ENCODE results near the gene KPNB1. TPM values are rescaled to one million over a fixed set of nuclear protein-coding genes. Genes with fewer than 3 reads are reported as not detected.

Gene KPNB1
- total RNA-seq, 6 donors from 2014 or later, result 162 to 223 (median 175) TPM

GRCh38 chr17:47620503-47621245 is 29.0 kb upstream of the KPNB1 start:
- Histone ChIP-seq H3K4me1 (no peaks in the 10 kb centered on the region), H3K27ac (no peak overlapping the region), H3K4me3 (no peak overlapping the region), H3K27me3 (no peaks in the 10 kb centered on the region), H3K9me3 (no peaks in the 10 kb centered on the region), H3K36me3 (peaks cover 22 to 95% (median 58%) of the 10 kb centered on the region in 4 donors)
- TF ChIP-seq POLR2A (IDR thresholded peaks at IDR 0.05), result no peak
- TF ChIP-seq POLR2AphosphoS5 (IDR thresholded peaks at IDR 0.05), result no peak
- no peak for TF ChIP-seq EP300 (IDR thresholded peaks at IDR 0.05)
- TF ChIP-seq CTCF (IDR thresholded peaks at IDR 0.05), result no peak
- WGBS, 2 donors, result 89 to 91% methylated on average over 3 of the region's 3 CpGs
- ATAC-seq (ENCODE audit: low FRiP score in 2 of 2) (no peak), DNase-seq (no peak)

GRCh38 chr17:47621293-47622179 is 28.2 kb upstream of the KPNB1 start:
- H3K27ac ChIP-seq, result peak overlapping the region in 1 of 4 donors; percentile 27
- no peaks in the 10 kb centered on the region for H3K4me1 ChIP-seq
- no peak for DNase-seq
- WGBS, 2 donors, result 78 to 87% methylated on average over 9 of the region's 9 CpGs
- ATAC-seq (ENCODE audit: low FRiP score in 2 of 2), result peak in 1 of 2 donors; percentile 81
- no peaks in the 10 kb centered on the region for H3K9me3 ChIP-seq
- no peaks in the 10 kb centered on the region for H3K27me3 ChIP-seq
- TF ChIP-seq EP300 (IDR thresholded peaks at IDR 0.05), result no peak
- H3K4me3 ChIP-seq, result no peak overlapping the region
- H3K36me3 ChIP-seq, result peaks cover 16 to 90% (median 57%) of the 10 kb centered on the region in 4 donors

GRCh38 chr17:47622180-47622549 is 27.6 kb upstream of the KPNB1 start:
- Histone ChIP-seq H3K4me1 (no peaks in the 10 kb centered on the region), H3K9me3 (no peaks in the 10 kb centered on the region), H3K4me3 (no peak overlapping the region), H3K36me3 (peaks cover 16 to 84% (median 56%) of the 10 kb centered on the region in 4 donors), H3K27ac (peak overlapping the region in 1 of 4 donors; percentile 27), H3K27me3 (no peaks in the 10 kb centered on the region)
- ATAC-seq (ENCODE audit: low FRiP score in 2 of 2), result no peak
- DNase-seq, result no peak
- 64 to 73% methylated on average over 2 of the region's 2 CpGs for WGBS, 2 donors
- TF ChIP-seq POLR2A (IDR thresholded peaks at IDR 0.05), result no peak
- no peak for TF ChIP-seq EP300 (IDR thresholded peaks at IDR 0.05)
- TF ChIP-seq CTCF (IDR thresholded peaks at IDR 0.05), result no peak
- TF ChIP-seq POLR2AphosphoS5 (IDR thresholded peaks at IDR 0.05), result no peak

- WGBS, 2 donors, result 55 to 94% methylated on average over 1 of the region's 1 CpG
- H3K4me3 ChIP-seq, result no peak overlapping the region
- no peak overlapping the region for H3K27ac ChIP-seq
- no peaks in the 10 kb centered on the region for H3K9me3 ChIP-seq
- H3K4me1 ChIP-seq, result no peaks in the 10 kb centered on the region
- ATAC-seq (ENCODE audit: low FRiP score in 2 of 2) (no peak), DNase-seq (no peak)
- no peaks in the 10 kb centered on the region for H3K27me3 ChIP-seq
- TF ChIP-seq POLR2A (IDR thresholded peaks at IDR 0.05) (no peak), CTCF (IDR thresholded peaks at IDR 0.05) (no peak), POLR2AphosphoS5 (IDR thresholded peaks at IDR 0.05) (no peak), EP300 (IDR thresholded peaks at IDR 0.05) (no peak)
- H3K36me3 ChIP-seq, result peaks cover 4 to 58% (median 34%) of the 10 kb centered on the region in 4 donors
These were observed 25.0 kb upstream of the KPNB1 start for GRCh38 chr17:47624727-47625068.

- no peak overlapping the region for H3K4me3 ChIP-seq
- WGBS, 2 donors, result 97 to 99% methylated on average over 8 of the region's 8 CpGs
- TF ChIP-seq CTCF (IDR thresholded peaks at IDR 0.05), result no peak
- no peak for TF ChIP-seq POLR2A (IDR thresholded peaks at IDR 0.05)
- no peak for TF ChIP-seq EP300 (IDR thresholded peaks at IDR 0.05)
- no peak for TF ChIP-seq POLR2AphosphoS5 (IDR thresholded peaks at IDR 0.05)
- ATAC-seq (ENCODE audit: low FRiP score in 2 of 2) (no peak), DNase-seq (no peak)
- H3K27ac ChIP-seq, result no peak overlapping the region
- H3K36me3 ChIP-seq, result peaks cover 0 to 24% (median 14%) of the 10 kb centered on the region in 4 donors
- no peaks in the 10 kb centered on the region for H3K27me3 ChIP-seq
- no peaks in the 10 kb centered on the region for H3K4me1 ChIP-seq
- H3K9me3 ChIP-seq, result no peaks in the 10 kb centered on the region
These were observed 21.6 kb upstream of the KPNB1 start for GRCh38 chr17:47628014-47628566.
